Activated naive CD8-positive, alpha-beta T cell treated with anti-CD3 and anti-CD28 coated beads, Interleukin-2, amount 50 U/mL, for 24 hours (primary cell): ENCODE data around the gene GDPD4.
A peak's percentile ranks its signal among the peaks of the same experiment; 100 is the strongest.

Source experiments
- ATAC-seq: fragments of 150-1000 bp; cut with Tn5 transposase; one replicate; pipeline ENCODE4 v1.10.0; 2021
- DNase-seq: peaks from one replicate; pipeline ENCODE4 v3.0.0; 2021
- H3K27ac Mint-ChIP-seq: one replicate; pipeline ENCODE4 v1.8.0; 2021; ENCODE audit warnings: mild to moderate bottlenecking, mixed read lengths
- H3K27me3 Mint-ChIP-seq: one replicate; pipeline ENCODE4 v1.8.0; 2021; ENCODE audit warnings: mixed read lengths
- H3K36me3 Mint-ChIP-seq: one replicate; pipeline ENCODE4 v1.8.0; 2021; ENCODE audit warnings: low read depth, mixed read lengths
- H3K4me1 Mint-ChIP-seq: one replicate; pipeline ENCODE4 v1.8.0; 2021; ENCODE audit warnings: mixed read lengths
- H3K4me3 Mint-ChIP-seq: one replicate; pipeline ENCODE4 v1.8.0; 2021; ENCODE audit warnings: mild to moderate bottlenecking, moderate library complexity, mixed read lengths
- H3K9me3 Mint-ChIP-seq: one replicate; pipeline ENCODE4 v1.8.0; 2021; ENCODE audit warnings: mixed read lengths

GDPD4 gene

GRCh38 chr11:77244277-77245027 lies 57.0 kb downstream of the GDPD4 start:
- DNase-seq (no peak), ATAC-seq (no peak)
- peak overlapping the region; percentile 9 for H3K27ac Mint-ChIP-seq
- H3K36me3 Mint-ChIP-seq: no peaks in the 10 kb centered on the region
- peaks cover 5% of the 10 kb centered on the region for H3K9me3 Mint-ChIP-seq
- no peak overlapping the region for H3K4me3 Mint-ChIP-seq
- H3K27me3 Mint-ChIP-seq: no peaks in the 10 kb centered on the region
- peaks cover 12% of the 10 kb centered on the region for H3K4me1 Mint-ChIP-seq

DNA sequence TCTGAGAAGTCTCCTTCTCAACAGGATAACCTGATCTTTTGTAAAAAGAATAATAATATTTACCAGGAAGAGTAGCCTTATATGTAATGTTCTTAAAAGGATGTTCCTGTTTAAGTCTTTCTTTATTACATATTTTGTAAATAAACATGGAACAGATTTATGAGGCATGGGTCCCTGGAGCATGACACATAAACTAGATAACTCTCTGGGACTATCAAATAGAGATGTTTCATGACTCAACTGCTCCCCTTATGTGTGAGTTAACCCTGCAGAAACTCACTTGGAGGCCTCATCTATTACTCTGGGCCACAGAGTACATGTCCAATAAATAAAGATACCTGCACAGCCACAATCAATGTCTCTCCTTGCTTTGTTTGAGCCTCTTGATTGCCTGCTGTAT lies 64.6 kb downstream of the GDPD4 start:
- DNase-seq (no peak), ATAC-seq (no peak)
- Mint-ChIP-seq H3K36me3 (no peaks in the 10 kb centered on the region), H3K27me3 (peaks cover 6% of the 10 kb centered on the region), H3K4me3 (no peak overlapping the region), H3K9me3 (peaks cover 5% of the 10 kb centered on the region), H3K4me1 (no peaks in the 10 kb centered on the region), H3K27ac (no peak overlapping the region)

- Mint-ChIP-seq H3K27me3 (peaks cover 6% of the 10 kb centered on the region), H3K9me3 (no peaks in the 10 kb centered on the region), H3K4me3 (no peak overlapping the region), H3K36me3 (no peaks in the 10 kb centered on the region), H3K27ac (no peak overlapping the region), H3K4me1 (no peaks in the 10 kb centered on the region)
- ATAC-seq (no peak), DNase-seq (no peak)
These were observed 68.5 kb downstream of the GDPD4 start for GRCh38 chr11:77233011-77233410.

- no peak for ATAC-seq
- H3K27ac Mint-ChIP-seq: no peak overlapping the region
- H3K27me3 Mint-ChIP-seq: peaks cover 6% of the 10 kb centered on the region
- no peaks in the 10 kb centered on the region for H3K9me3 Mint-ChIP-seq
- no peak for DNase-seq
- H3K36me3 Mint-ChIP-seq: no peaks in the 10 kb centered on the region
- H3K4me3 Mint-ChIP-seq: no peak overlapping the region
- no peaks in the 10 kb centered on the region for H3K4me1 Mint-ChIP-seq
These were observed 69.2 kb downstream of the GDPD4 start for GRCh38 chr11:77232242-77232641.

DNA sequence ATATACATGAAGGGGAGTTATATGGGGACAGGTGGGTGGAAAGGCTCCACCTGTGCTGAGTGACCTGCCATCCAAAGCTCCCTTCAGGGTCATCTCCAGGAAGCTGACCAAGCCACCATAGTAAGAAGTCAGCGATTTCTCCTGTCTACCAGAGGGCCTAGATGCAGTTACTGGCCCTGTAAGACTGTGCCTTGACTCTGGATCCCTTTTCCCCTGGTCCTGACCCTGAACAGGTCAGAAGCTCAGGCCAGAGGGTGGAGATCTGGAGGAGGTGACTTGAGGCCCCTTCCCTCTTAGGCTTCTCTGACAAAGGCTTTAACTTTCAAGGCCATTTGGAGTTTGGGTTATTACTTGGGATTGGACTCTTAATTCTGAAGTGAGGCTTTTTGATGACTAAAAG lies 69.7 kb downstream of the GDPD4 start:
- H3K27me3 Mint-ChIP-seq: peaks cover 6% of the 10 kb centered on the region
- no peaks in the 10 kb centered on the region for H3K4me1 Mint-ChIP-seq
- no peak overlapping the region for H3K27ac Mint-ChIP-seq
- no peak overlapping the region for H3K4me3 Mint-ChIP-seq
- no peaks in the 10 kb centered on the region for H3K9me3 Mint-ChIP-seq
- ATAC-seq (no peak), DNase-seq (no peak)
- H3K36me3 Mint-ChIP-seq: no peaks in the 10 kb centered on the region

GRCh38 chr11:77230878-77231605 lies 70.4 kb downstream of the GDPD4 start:
- Mint-ChIP-seq H3K4me1 (no peaks in the 10 kb centered on the region), H3K36me3 (no peaks in the 10 kb centered on the region), H3K27me3 (peaks cover 8% of the 10 kb centered on the region), H3K4me3 (no peak overlapping the region), H3K9me3 (no peaks in the 10 kb centered on the region), H3K27ac (no peak overlapping the region)
- ATAC-seq (no peak), DNase-seq (no peak)

DNA sequence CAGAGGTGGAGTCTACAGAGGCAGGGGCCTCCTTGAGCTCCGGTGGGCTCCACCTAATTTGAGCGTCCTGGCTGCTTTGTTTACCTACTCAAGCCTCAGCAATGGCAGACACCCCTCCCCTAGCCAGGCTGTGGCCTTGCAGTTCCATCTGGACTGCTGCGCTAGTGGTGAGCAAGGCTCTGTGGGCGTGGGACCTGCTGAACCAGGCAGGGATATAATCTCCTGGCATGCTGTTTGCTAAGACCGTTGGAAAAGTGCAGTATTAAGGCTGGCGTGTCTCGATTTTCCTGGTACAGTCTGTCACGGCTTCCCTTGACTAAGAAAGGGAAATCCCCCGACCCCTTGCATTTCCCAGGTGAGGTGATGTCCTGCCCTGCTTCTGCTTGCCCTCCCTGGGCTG lies 77.7 kb downstream of the GDPD4 start:
- Mint-ChIP-seq H3K9me3 (no peaks in the 10 kb centered on the region), H3K36me3 (no peaks in the 10 kb centered on the region), H3K4me1 (no peaks in the 10 kb centered on the region), H3K27ac (no peak overlapping the region), H3K4me3 (no peak overlapping the region), H3K27me3 (peaks cover 31% of the 10 kb centered on the region)
- DNase-seq (no peak), ATAC-seq (no peak)

DNA sequence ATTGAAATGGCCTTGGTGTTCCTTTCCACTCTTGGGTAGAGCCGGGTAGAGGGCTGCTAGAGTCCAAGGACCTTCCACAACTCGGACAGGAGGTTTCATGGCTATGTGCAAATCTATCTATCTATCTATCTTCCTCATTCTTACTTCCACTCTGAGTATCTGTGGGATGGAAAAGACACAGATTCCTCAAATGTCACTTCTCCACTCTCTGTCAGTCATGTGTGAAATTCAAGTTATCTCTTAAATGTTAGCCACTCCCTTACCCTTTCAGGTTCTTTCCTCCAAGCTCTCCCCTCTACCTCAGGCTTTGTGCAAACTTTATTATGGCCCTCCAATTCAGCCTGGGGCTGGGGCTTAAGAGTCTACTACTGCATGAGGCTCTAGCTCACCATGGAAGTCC lies 84.3 kb downstream of the GDPD4 start:
- H3K27me3 Mint-ChIP-seq: peaks cover 8% of the 10 kb centered on the region
- no peak for DNase-seq
- H3K4me1 Mint-ChIP-seq: no peaks in the 10 kb centered on the region
- H3K4me3 Mint-ChIP-seq: no peak overlapping the region
- no peaks in the 10 kb centered on the region for H3K9me3 Mint-ChIP-seq
- H3K27ac Mint-ChIP-seq: no peak overlapping the region
- no peak for ATAC-seq
- no peaks in the 10 kb centered on the region for H3K36me3 Mint-ChIP-seq

- no peaks in the 10 kb centered on the region for H3K36me3 Mint-ChIP-seq
- no peak for DNase-seq
- H3K9me3 Mint-ChIP-seq: no peaks in the 10 kb centered on the region
- H3K27me3 Mint-ChIP-seq: peaks cover 2% of the 10 kb centered on the region
- no peak overlapping the region for H3K4me3 Mint-ChIP-seq
- ATAC-seq: no peak
- H3K4me1 Mint-ChIP-seq: no peaks in the 10 kb centered on the region
- no peak overlapping the region for H3K27ac Mint-ChIP-seq
These were observed 86.4 kb downstream of the GDPD4 start for GRCh38 chr11:77215106-77215505.

DNA sequence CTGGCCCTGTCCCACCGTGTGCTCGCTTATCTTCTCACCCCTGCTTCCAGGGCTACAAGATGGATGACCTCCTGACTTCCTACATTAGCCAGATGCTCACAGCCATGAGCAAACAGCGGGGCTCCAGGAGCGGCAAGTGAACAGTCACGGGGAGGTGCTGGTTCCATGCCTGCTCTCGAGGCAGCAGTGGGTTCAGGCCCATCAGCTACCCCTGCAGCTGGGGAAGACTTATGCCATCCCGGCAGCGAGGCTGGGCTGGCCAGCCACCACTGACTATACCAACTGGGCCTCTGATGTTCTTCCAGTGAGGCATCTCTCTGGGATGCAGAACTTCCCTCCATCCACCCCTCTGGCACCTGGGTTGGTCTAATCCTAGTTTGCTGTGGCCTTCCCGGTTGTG lies 86.9 kb downstream of the GDPD4 start:
- H3K9me3 Mint-ChIP-seq: no peaks in the 10 kb centered on the region

DNA sequence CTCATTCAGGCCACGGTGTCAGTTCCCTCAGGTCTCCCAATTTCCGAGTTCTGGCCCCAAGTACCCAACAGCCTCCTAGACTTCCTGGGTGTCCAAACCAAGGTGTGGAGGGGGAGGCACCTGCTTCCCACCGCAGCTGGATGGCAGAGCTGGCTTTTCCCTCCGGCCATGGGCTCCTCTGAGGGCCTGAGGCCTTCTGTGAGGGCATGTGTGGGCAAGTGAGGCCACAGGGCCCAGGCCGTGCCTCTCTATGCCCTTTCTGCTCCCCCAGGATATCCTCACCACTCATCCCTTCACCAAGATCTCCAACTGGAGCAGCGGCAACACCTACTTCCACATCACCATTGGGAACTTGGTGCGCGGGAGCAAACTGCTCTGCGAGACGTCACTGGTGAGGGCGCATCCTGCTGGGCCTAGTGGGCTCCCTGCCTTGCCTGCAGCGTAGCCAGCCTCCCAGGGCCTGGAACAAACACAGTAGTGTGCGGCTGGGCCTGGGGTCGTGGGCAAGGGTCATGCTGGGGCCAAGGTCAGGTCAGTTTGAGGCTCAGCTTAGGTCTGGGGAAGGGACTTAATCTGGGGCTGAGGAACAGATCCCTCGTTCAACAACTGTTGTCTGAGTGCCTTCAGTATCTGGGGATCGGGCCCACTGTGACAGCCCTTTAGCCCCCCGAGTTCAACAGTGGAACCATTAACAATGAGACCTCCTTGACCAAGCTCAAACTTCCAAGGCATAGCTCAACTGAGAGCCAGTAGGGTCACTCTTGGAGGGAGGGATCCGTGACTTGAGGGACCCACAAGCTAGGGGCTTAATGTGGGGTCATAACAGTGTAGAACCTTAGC lies 87.7 kb downstream of the GDPD4 start:
- DNase-seq: no peak
- no peak for ATAC-seq
- no peaks in the 10 kb centered on the region for H3K4me1 Mint-ChIP-seq
- H3K27me3 Mint-ChIP-seq: no peaks in the 10 kb centered on the region
- no peaks in the 10 kb centered on the region for H3K9me3 Mint-ChIP-seq
- H3K4me3 Mint-ChIP-seq: no peak overlapping the region
- no peaks in the 10 kb centered on the region for H3K36me3 Mint-ChIP-seq
- H3K27ac Mint-ChIP-seq: no peak overlapping the region

More for the DNA sequence above, 86.9 kb downstream of the GDPD4 start:
- no peak for DNase-seq
- Mint-ChIP-seq H3K4me3 (no peak overlapping the region), H3K36me3 (no peaks in the 10 kb centered on the region), H3K27ac (no peak overlapping the region), H3K4me1 (no peaks in the 10 kb centered on the region), H3K27me3 (peaks cover 2% of the 10 kb centered on the region)
- no peak for ATAC-seq

GRCh38 chr11:77213029-77213579 lies 88.4 kb downstream of the GDPD4 start:
- no peaks in the 10 kb centered on the region for H3K27me3 Mint-ChIP-seq
- no peak overlapping the region for H3K4me3 Mint-ChIP-seq
- no peaks in the 10 kb centered on the region for H3K36me3 Mint-ChIP-seq
- H3K4me1 Mint-ChIP-seq: no peaks in the 10 kb centered on the region
- no peaks in the 10 kb centered on the region for H3K9me3 Mint-ChIP-seq
- no peak overlapping the region for H3K27ac Mint-ChIP-seq
- DNase-seq (no peak), ATAC-seq (no peak)

GRCh38 chr11:77212314-77213007 lies 89.0 kb downstream of the GDPD4 start:
- no peak overlapping the region for H3K4me3 Mint-ChIP-seq
- DNase-seq: no peak
- H3K4me1 Mint-ChIP-seq: no peaks in the 10 kb centered on the region
- ATAC-seq: no peak
- no peaks in the 10 kb centered on the region for H3K27me3 Mint-ChIP-seq
- no peak overlapping the region for H3K27ac Mint-ChIP-seq
- no peaks in the 10 kb centered on the region for H3K9me3 Mint-ChIP-seq
- H3K36me3 Mint-ChIP-seq: no peaks in the 10 kb centered on the region

DNA sequence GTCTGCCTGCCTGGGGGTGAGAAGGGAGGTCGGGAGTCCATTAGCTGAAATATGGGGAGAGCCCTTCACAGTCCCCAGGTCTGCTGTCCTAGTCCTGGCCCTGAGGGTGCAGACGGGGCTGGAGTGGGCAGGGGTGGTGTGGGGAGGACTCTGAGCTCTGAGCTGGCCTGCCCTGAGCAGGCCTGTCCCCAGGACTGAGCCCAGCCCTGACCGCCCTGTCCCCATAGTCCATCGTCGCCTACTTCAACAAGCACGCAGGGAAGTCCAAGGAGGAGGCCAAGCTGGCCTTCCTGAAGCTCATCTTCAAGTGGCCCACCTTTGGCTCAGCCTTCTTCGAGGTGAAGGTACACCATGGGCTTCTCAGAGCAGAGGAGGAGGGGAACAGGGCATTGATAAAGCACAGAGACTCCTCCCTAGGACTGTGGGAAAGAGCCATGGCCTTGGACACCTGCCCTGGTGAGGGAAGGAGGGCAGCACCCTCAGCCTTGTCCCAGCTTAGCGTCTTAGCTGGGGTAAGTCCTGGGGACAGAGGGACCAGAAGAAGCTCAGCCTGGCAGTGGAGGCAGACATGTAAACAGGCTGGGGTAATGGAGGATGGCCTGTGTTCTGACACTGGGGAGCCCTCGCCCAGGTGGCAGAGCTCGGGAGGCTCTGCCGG lies 89.8 kb downstream of the GDPD4 start:
- no peaks in the 10 kb centered on the region for H3K9me3 Mint-ChIP-seq
- no peak overlapping the region for H3K27ac Mint-ChIP-seq
- no peaks in the 10 kb centered on the region for H3K36me3 Mint-ChIP-seq

More for the DNA sequence above, 89.8 kb downstream of the GDPD4 start:
- Mint-ChIP-seq H3K4me3 (no peak overlapping the region), H3K27me3 (no peaks in the 10 kb centered on the region), H3K4me1 (no peaks in the 10 kb centered on the region)
- DNase-seq (no peak), ATAC-seq (no peak)
